Panc1 (cell line): ENCODE data around the gene PDE3B. TPM values are rescaled to one million over a fixed set of nuclear protein-coding genes. Genes with fewer than 3 reads are reported as not detected.
"Not testable (repeated sequence)": the region's sequence is repeated elsewhere in the genome, so short reads cannot be mapped to it uniquely, and the experiment has no call there.

Experiments used
- ATAC-seq: fragments of 200-7000 bp; cut with Tn5 transposase; 2 replicates; pipeline ENCODE4 v1.9.1; 2020; ENCODE audit warnings: mild to moderate bottlenecking, moderate library complexity
- BruUV-seq: library from RNA; stranded (reverse); fragments of 400-500 nt; replicated peaks from 2 replicates; lab custom pipeline; 2021; lab: Mats Ljungman, UMichigan
- CTCF ChIA-PET: fragments of 300-600 bp; sonication (Branson Sonifier 250); formaldehyde crosslinking; loops from one replicate; lab custom pipeline; 2022; ENCODE audit warnings: antibody characterized with exemption; lab: Charles Lee
- POLR2A ChIA-PET: fragments of 300-600 bp; sonication (Branson Sonifier 250); formaldehyde crosslinking; loops from one replicate; lab custom pipeline; 2022; ENCODE audit warnings: antibody characterized with exemption; lab: Charles Lee
- DNase-seq: peaks from one replicate; pipeline ENCODE4 v3.0.0-alpha.2; 2010; ENCODE audit warnings: low read depth, low spot score
- H3K27ac ChIP-seq: 2 replicates; pipeline ENCODE4 v1.5.1; 2011; ENCODE audit warnings: mild to moderate bottlenecking, low read length, inconsistent platforms
- H3K27me3 ChIP-seq: fragments of 200-500 bp; sonication (Bioruptor generic); 2 replicates; pipeline ENCODE4 v1.6.0; 2014; ENCODE audit warnings: low read length, inconsistent platforms; ENCODE audit not compliant: control insufficient read depth, insufficient read depth
- H3K36me3 ChIP-seq: fragments of 200-500 bp; sonication (Bioruptor generic); 2 replicates; pipeline ENCODE4 v1.5.1; 2014; ENCODE audit warnings: inconsistent platforms, mild to moderate bottlenecking, low read length, moderate library complexity; ENCODE audit not compliant: control insufficient read depth, insufficient read depth
- H3K4me1 ChIP-seq: 2 replicates; pipeline ENCODE4 v1.5.1; 2011; ENCODE audit warnings: inconsistent platforms, mild to moderate bottlenecking, low read length, moderate library complexity; ENCODE audit not compliant: control insufficient read depth, insufficient read depth
- H3K4me3 ChIP-seq, 2 experiments: 2 replicates each; pipeline ENCODE4 v1.5.1; 2011 to 2012; ENCODE audit warnings: low read depth in 2 of 2, low read length in 2 of 2, mild to moderate bottlenecking in 2 of 2, inconsistent platforms in 1 of 2, moderate library complexity in 1 of 2
- H3K9me3 ChIP-seq: fragments of 200-500 bp; sonication (Bioruptor generic); 2 replicates; pipeline ENCODE4 v1.5.1; 2014; ENCODE audit warnings: low read depth, mild to moderate bottlenecking, inconsistent platforms, low read length, moderate library complexity; ENCODE audit not compliant: control insufficient read depth, insufficient read depth
- CTCF ChIP-seq: fragments of 450-650 bp; IDR thresholded peaks from 2 replicates; pipeline ENCODE4 v1.5.1; 2017; ENCODE audit warnings: mild to moderate bottlenecking
- POLR2AphosphoS5 ChIP-seq: IDR thresholded peaks from 2 replicates; pipeline ENCODE4 v1.6.1; 2012; ENCODE audit warnings: mild to moderate bottlenecking, low read depth, low read length, moderate library complexity
- REST ChIP-seq, 2 experiments: IDR thresholded peaks; 2 replicates each; pipeline ENCODE4 v1.6.1; 2011 to 2012; ENCODE audit warnings: low read depth in 2 of 2, control low read depth in 1 of 2, low read length in 1 of 2, mild to moderate bottlenecking in 1 of 2, moderate library complexity in 1 of 2; ENCODE audit not compliant: insufficient read depth in 1 of 2
- SIN3A ChIP-seq: IDR thresholded peaks from 2 replicates; pipeline ENCODE4 v1.6.1; 2012; ENCODE audit warnings: low read depth, mild to moderate bottlenecking, low read length, moderate library complexity, borderline replicate concordance; ENCODE audit not compliant: insufficient read depth
- TCF7L2 ChIP-seq: IDR thresholded peaks from 2 replicates; pipeline ENCODE4 v1.6.1; 2011; ENCODE audit warnings: mild to moderate bottlenecking, low read depth, low read length, inconsistent platforms
- in situ Hi-C: cut with HindIII; loops from 2 replicates; pipeline ENCODE4 v1.10.0; 2016; ENCODE audit warnings: low sequenced_read_pairs, low pct_unique_long_range_greater_than_20kb
- intact Hi-C: fragments of 100-400 bp; cut with micrococcal nuclease; formaldehyde crosslinking; loops from one replicate; pipeline ENCODE4 v1.10.0; 2022; ENCODE audit not compliant: unreplicated experiment
- total RNA-seq: library from RNA; stranded (reverse); gene quantifications from one replicate; pipeline ENCODE4 v1.2.1, GENCODE V29; 2021; ENCODE audit not compliant: unreplicated experiment

The PDE3B gene
- total RNA-seq, 1 experiment from 2014 or later, result 33.0 TPM

DNA sequence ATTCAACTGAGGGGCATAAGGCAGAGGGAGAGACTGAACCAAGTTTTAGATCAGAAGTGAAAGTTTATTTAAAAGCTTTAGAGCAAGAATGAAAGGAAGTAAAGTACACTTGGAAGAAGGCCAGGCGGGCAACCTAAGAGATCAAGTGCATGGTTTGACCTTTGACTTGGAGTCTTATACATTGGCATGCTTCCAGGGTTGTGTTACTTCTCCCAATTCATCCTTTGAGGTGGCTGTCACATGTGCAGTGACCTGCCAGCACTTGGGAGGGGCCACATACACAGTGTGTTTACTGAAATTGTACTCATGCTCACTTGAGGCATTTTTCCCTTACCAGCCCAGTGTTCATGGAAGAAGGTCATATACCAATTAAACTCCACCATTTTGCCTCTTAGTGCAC is 218.1 kb downstream of the PDE3B start:
- no TSS peak for BruUV-seq
- Histone ChIP-seq H3K9me3 (no peaks in the 10 kb centered on the region), H3K27ac (no peak overlapping the region), H3K4me1 (no peaks in the 10 kb centered on the region), H3K27me3 (no peaks in the 10 kb centered on the region), H3K36me3 (no peaks in the 10 kb centered on the region), H3K4me3 (no peak overlapping the region)
- DNase-seq, result no peak
- in situ Hi-C loops, result no loop called here
- CTCF ChIA-PET, result no interaction called here
- POLR2A ChIA-PET, result no interaction called here
- intact Hi-C loops, result no loop called here
- TF ChIP-seq POLR2AphosphoS5, result no peak
- no peak for TF ChIP-seq CTCF
- no peak for TF ChIP-seq TCF7L2
- TF ChIP-seq SIN3A, result no peak
- TF ChIP-seq REST (IDR thresholded peaks at IDR 0.05; ENCODE audit: insufficient read depth in 1 of 2, low read depth in 2 of 2, low read length in 1 of 2), result no peak
- no peak for ATAC-seq

- H3K4me1 ChIP-seq, BruUV-seq, in situ Hi-C loops, H3K27ac ChIP-seq, H3K27me3 ChIP-seq, H3K9me3 ChIP-seq, CTCF ChIA-PET, ATAC-seq, intact Hi-C loops, DNase-seq, H3K36me3 ChIP-seq, POLR2A ChIA-PET, H3K4me3 ChIP-seq: not testable (repeated sequence)
These were observed 220.2 kb downstream of the PDE3B start for GRCh38 chr11:14863775-14864174.

DNA sequence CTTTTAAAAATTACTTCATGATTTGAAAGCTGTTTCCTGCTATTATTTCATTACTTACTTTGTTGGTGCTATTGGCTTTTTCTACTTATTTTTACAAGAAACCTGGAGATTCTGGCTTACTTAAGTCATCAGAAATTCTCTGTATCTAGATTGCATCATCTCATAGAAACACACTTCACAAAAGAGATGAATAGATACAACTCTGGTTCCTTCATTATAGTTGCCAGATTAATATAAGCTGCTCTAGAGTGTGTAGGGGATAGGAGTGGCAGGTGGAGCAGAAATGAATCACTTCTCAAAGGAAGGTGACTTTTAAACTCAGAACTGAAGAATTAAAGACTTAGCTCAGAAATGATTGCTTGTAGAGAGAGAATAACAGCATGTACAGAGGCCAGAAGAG is 228.4 kb downstream of the PDE3B start:
- ATAC-seq, result no peak
- in situ Hi-C loops, result no loop called here
- no peak for TF ChIP-seq CTCF
- no peak for TF ChIP-seq REST (IDR thresholded peaks at IDR 0.05; ENCODE audit: insufficient read depth in 1 of 2, low read depth in 2 of 2, low read length in 1 of 2)
- TF ChIP-seq TCF7L2, result no peak
- TF ChIP-seq POLR2AphosphoS5, result no peak
- no peak for TF ChIP-seq SIN3A
- DNase-seq, result no peak
- Histone ChIP-seq H3K9me3 (no peaks in the 10 kb centered on the region), H3K36me3 (no peaks in the 10 kb centered on the region; the same call in 1 of the 2 replicates), H3K4me1 (no peaks in the 10 kb centered on the region), H3K27me3 (no peaks in the 10 kb centered on the region), H3K4me3 (no peak overlapping the region), H3K27ac (no peak overlapping the region)
- intact Hi-C loops, result no loop called here
- ChIA-PET CTCF (no interaction called here), POLR2A (no interaction called here)
- BruUV-seq, result no TSS peak
